ENCODE results near the gene MCRIP1. TPM values are rescaled to one million over a fixed set of nuclear protein-coding genes. Genes with fewer than 3 reads are reported as not detected.

MCRIP1 gene
- total and polyA plus RNA-seq, 4 donors, result 51.0 to 234 (median 181) TPM

GRCh38 chr17:81831957-81832607 lies 1.0 kb downstream of the MCRIP1 start:
- Histone ChIP-seq H3K9me3 (ENCODE audit: control insufficient read depth, insufficient read depth, low read length) (no peaks in the 10 kb centered on the region), H3K4me1 (ENCODE audit: control insufficient read depth, insufficient read depth, low read length) (peaks cover 36% of the 10 kb centered on the region), H3K4me3 (ENCODE audit: low read depth, low read length) (peak overlapping the region; percentile 74), H3K27me3 (ENCODE audit: control insufficient read depth, insufficient read depth, low read length) (no peaks in the 10 kb centered on the region), H3K36me3 (ENCODE audit: control insufficient read depth, insufficient read depth, low read length) (peaks cover 36% of the 10 kb centered on the region), H3K27ac (ENCODE audit: low read depth, low read length) (peak overlapping the region; percentile 77)
- 26% methylated on average over 18 of the region's 18 CpGs for WGBS (ENCODE audit: insufficient coverage)
- DNase-seq (ENCODE audit: low read depth in 4 of 6, low spot score in 6 of 6), result peak in 1 of 6 donors; percentile 0

- Histone ChIP-seq H3K27ac (ENCODE audit: low read depth, low read length) (no peak overlapping the region), H3K4me3 (ENCODE audit: low read depth, low read length) (no peak overlapping the region), H3K9me3 (ENCODE audit: control insufficient read depth, insufficient read depth, low read length) (no peaks in the 10 kb centered on the region), H3K27me3 (ENCODE audit: control insufficient read depth, insufficient read depth, low read length) (no peaks in the 10 kb centered on the region), H3K36me3 (ENCODE audit: control insufficient read depth, insufficient read depth, low read length) (peaks cover 36% of the 10 kb centered on the region), H3K4me1 (ENCODE audit: control insufficient read depth, insufficient read depth, low read length) (peaks cover 36% of the 10 kb centered on the region)
- 96% methylated on average over 6 of the region's 7 CpGs for WGBS (ENCODE audit: insufficient coverage)
- no peak for DNase-seq (ENCODE audit: low read depth in 4 of 6, low spot score in 6 of 6)
Observed at GRCh38 chr17:81831563-81831956, 1.5 kb downstream of the MCRIP1 start.

- WGBS (ENCODE audit: insufficient coverage), result 93% methylated on average over 6 of the region's 6 CpGs
- H3K4me3 ChIP-seq (ENCODE audit: low read depth, low read length), result no peak overlapping the region
- peaks cover 50% of the 10 kb centered on the region for H3K36me3 ChIP-seq (ENCODE audit: control insufficient read depth, insufficient read depth, low read length)
- H3K9me3 ChIP-seq (ENCODE audit: control insufficient read depth, insufficient read depth, low read length), result no peaks in the 10 kb centered on the region
- DNase-seq (ENCODE audit: low read depth in 4 of 6, low spot score in 6 of 6), result no peak
- no peaks in the 10 kb centered on the region for H3K27me3 ChIP-seq (ENCODE audit: control insufficient read depth, insufficient read depth, low read length)
- H3K27ac ChIP-seq (ENCODE audit: low read depth, low read length), result no peak overlapping the region
- H3K4me1 ChIP-seq (ENCODE audit: control insufficient read depth, insufficient read depth, low read length), result peaks cover 36% of the 10 kb centered on the region
Observed at GRCh38 chr17:81829858-81830257, 3.2 kb downstream of the MCRIP1 start.

- DNase-seq (ENCODE audit: low read depth in 4 of 6, low spot score in 6 of 6), result no peak
- peaks cover 26% of the 10 kb centered on the region for H3K4me1 ChIP-seq (ENCODE audit: control insufficient read depth, insufficient read depth, low read length)
- H3K9me3 ChIP-seq (ENCODE audit: control insufficient read depth, insufficient read depth, low read length), result no peaks in the 10 kb centered on the region
- no peak overlapping the region for H3K4me3 ChIP-seq (ENCODE audit: low read depth, low read length)
- H3K27me3 ChIP-seq (ENCODE audit: control insufficient read depth, insufficient read depth, low read length), result no peaks in the 10 kb centered on the region
- H3K27ac ChIP-seq (ENCODE audit: low read depth, low read length), result no peak overlapping the region
- 79% methylated on average over 7 of the region's 7 CpGs for WGBS (ENCODE audit: insufficient coverage)
- H3K36me3 ChIP-seq (ENCODE audit: control insufficient read depth, insufficient read depth, low read length), result peaks cover 55% of the 10 kb centered on the region
Observed at GRCh38 chr17:81828656-81829055, 4.4 kb downstream of the MCRIP1 start.

DNA sequence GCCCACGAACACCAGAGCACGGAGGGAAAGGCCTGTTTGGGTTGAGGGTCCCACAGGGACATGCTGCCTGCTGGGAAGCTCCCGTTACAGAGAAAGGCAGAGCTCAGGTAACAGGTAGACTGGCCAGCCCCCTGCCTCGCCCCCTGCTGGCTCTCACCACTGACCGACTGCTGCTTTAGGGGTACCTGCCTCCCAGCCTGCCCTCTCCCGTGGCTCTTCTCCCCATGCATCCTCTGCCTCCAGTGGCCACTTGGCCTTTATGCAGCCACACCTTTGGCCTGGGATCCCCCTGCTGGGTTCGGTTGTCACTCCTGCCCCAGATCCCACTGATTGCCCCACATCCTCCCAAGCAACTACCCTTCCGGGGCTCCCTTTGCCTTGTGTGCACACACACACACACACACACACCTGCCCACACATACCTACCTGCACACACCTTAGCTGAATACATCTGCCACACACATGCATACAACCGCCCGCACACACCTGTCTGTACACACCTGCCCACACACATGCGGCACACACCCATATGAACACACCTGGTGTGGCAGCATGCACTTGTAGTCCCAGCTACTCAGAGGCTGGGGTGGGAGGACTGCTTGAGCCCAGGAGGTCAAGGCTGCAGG lies 7.1 kb downstream of the MCRIP1 start:
- no peak overlapping the region for H3K27ac ChIP-seq (ENCODE audit: low read depth, low read length)
- H3K4me3 ChIP-seq (ENCODE audit: low read depth, low read length), result no peak overlapping the region
- H3K9me3 ChIP-seq (ENCODE audit: control insufficient read depth, insufficient read depth, low read length), result no peaks in the 10 kb centered on the region
- DNase-seq (ENCODE audit: low read depth in 4 of 6, low spot score in 6 of 6), result no peak
- 73% methylated on average over 10 of the region's 11 CpGs for WGBS (ENCODE audit: insufficient coverage)
- H3K36me3 ChIP-seq (ENCODE audit: control insufficient read depth, insufficient read depth, low read length), result peaks cover 78% of the 10 kb centered on the region
- no peaks in the 10 kb centered on the region for H3K27me3 ChIP-seq (ENCODE audit: control insufficient read depth, insufficient read depth, low read length)
- H3K4me1 ChIP-seq (ENCODE audit: control insufficient read depth, insufficient read depth, low read length), result peaks cover 14% of the 10 kb centered on the region

GRCh38 chr17:81824595-81824994 lies 8.5 kb downstream of the MCRIP1 start:
- H3K36me3 ChIP-seq (ENCODE audit: control insufficient read depth, insufficient read depth, low read length), result peaks cover 71% of the 10 kb centered on the region
- peaks cover 14% of the 10 kb centered on the region for H3K4me1 ChIP-seq (ENCODE audit: control insufficient read depth, insufficient read depth, low read length)
- WGBS (ENCODE audit: insufficient coverage), result 88% methylated on average over 11 of the region's 11 CpGs

DNA sequence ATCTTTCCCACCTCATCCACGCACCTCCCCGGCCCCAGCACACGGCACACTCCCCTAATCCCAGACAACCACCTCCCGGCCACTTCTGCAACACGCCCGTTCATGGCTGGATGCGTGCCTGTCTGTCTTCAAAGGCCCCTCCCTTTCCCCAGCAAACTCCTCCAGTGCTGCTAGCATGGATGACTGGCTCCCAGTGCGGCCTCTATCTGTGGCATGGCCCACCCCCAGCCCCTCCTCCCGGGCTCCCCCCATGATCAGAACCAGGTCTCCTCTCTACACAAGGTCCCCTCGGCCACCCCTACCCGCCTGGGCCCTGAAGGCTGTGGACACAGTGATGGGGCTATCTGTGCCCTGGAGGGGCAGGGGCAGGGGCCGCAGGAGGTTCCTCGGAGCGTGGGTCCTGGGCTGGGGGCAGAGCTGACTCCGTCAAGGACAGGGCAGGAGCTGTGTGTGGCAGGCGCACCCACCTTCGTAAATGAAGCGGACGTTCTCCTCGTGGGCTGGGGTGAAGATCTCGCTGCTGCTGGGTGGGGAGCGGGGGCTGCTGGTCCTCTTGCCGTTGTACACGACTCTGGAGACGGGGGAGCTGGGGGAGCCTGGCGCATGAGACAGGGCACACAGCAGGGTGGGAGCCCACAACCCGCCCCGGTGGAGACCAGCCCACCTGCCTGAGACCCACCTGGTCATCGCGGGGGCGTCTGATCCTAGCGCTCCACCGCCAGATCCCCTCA lies 9.1 kb downstream of the MCRIP1 start:
- WGBS (ENCODE audit: insufficient coverage), result 89% methylated on average over 30 of the region's 33 CpGs
- H3K27me3 ChIP-seq (ENCODE audit: control insufficient read depth, insufficient read depth, low read length), result no peaks in the 10 kb centered on the region
- H3K27ac ChIP-seq (ENCODE audit: low read depth, low read length), result no peak overlapping the region
- peaks cover 14% of the 10 kb centered on the region for H3K4me1 ChIP-seq (ENCODE audit: control insufficient read depth, insufficient read depth, low read length)
- no peaks in the 10 kb centered on the region for H3K9me3 ChIP-seq (ENCODE audit: control insufficient read depth, insufficient read depth, low read length)
- no peak overlapping the region for H3K4me3 ChIP-seq (ENCODE audit: low read depth, low read length)
- peaks cover 65% of the 10 kb centered on the region for H3K36me3 ChIP-seq (ENCODE audit: control insufficient read depth, insufficient read depth, low read length)
- no peak for DNase-seq (ENCODE audit: low read depth in 4 of 6, low spot score in 6 of 6)

More at GRCh38 chr17:81824595-81824994, 8.5 kb downstream of the MCRIP1 start:
- H3K4me3 ChIP-seq (ENCODE audit: low read depth, low read length), result no peak overlapping the region
- no peaks in the 10 kb centered on the region for H3K9me3 ChIP-seq (ENCODE audit: control insufficient read depth, insufficient read depth, low read length)
- no peak overlapping the region for H3K27ac ChIP-seq (ENCODE audit: low read depth, low read length)
- DNase-seq (ENCODE audit: low read depth in 4 of 6, low spot score in 6 of 6), result no peak
- H3K27me3 ChIP-seq (ENCODE audit: control insufficient read depth, insufficient read depth, low read length), result no peaks in the 10 kb centered on the region

DNA sequence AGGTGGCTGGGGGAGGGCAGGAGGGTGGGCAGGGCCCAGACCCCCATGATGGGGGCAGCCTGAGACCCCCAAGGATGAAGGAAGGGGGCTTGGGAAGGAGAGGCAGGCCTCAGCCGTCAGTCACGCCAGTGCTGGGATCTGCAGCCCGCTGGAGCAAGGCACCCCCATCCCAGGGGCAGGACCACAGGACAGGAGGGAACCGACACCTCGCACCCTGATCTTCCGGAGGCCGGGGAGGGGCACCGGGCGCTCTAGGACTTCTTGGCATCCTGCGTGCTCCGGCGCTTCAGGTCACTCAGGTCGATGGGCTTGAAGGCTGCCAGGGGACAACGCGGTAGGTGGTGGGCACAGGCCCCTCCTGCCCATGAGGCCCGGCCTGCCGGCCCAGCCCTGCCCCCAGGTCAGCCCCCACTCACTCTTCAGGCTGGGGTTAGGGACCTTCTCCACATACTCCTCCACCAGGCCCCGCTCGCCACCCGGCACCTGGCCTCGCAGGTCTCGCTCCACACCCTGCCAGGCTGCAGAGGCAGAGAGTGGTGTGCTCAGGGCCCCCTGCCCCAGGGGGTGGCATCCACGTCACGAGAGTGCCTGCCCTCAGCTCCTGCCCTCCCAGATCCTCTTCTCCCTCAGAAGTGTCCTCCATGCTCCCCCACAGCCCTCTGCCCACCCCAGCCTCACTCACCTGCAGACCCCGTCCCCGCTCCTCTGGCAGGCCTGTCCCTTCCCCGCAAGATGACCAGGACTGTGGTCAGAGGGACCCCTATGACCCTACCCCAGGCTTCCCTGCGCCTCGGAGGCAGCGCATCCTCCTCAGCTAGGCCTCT lies 9.9 kb downstream of the MCRIP1 start:
- Histone ChIP-seq H3K27me3 (ENCODE audit: control insufficient read depth, insufficient read depth, low read length) (no peaks in the 10 kb centered on the region), H3K36me3 (ENCODE audit: control insufficient read depth, insufficient read depth, low read length) (peaks cover 57% of the 10 kb centered on the region), H3K4me3 (ENCODE audit: low read depth, low read length) (no peak overlapping the region), H3K9me3 (ENCODE audit: control insufficient read depth, insufficient read depth, low read length) (no peaks in the 10 kb centered on the region), H3K4me1 (ENCODE audit: control insufficient read depth, insufficient read depth, low read length) (peaks cover 6% of the 10 kb centered on the region), H3K27ac (ENCODE audit: low read depth, low read length) (no peak overlapping the region)
- WGBS (ENCODE audit: insufficient coverage), result 93% methylated on average over 30 of the region's 30 CpGs
- no peak for DNase-seq (ENCODE audit: low read depth in 4 of 6, low spot score in 6 of 6)

DNA sequence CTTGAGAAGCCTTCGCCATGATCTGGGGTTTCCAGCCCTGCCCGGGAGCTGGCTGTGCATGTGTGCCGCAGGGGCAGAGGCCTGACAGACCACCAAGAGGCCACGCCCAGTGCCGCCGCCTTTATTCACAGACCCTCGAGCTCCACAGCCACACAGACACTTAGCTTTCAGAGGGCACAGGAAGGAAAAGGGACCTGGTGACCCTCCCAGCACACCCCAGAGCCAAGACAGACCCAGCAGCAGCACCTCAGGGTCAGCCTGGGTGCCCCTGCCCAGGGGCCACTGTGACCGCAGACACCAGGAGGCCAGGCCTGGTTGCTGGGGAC lies 10.8 kb downstream of the MCRIP1 start:
- H3K36me3 ChIP-seq (ENCODE audit: control insufficient read depth, insufficient read depth, low read length), result peaks cover 55% of the 10 kb centered on the region
- H3K27me3 ChIP-seq (ENCODE audit: control insufficient read depth, insufficient read depth, low read length), result no peaks in the 10 kb centered on the region
- WGBS (ENCODE audit: insufficient coverage), result 89% methylated on average over 8 of the region's 8 CpGs
- H3K27ac ChIP-seq (ENCODE audit: low read depth, low read length), result no peak overlapping the region
- H3K9me3 ChIP-seq (ENCODE audit: control insufficient read depth, insufficient read depth, low read length), result no peaks in the 10 kb centered on the region
- H3K4me1 ChIP-seq (ENCODE audit: control insufficient read depth, insufficient read depth, low read length), result peaks cover 5% of the 10 kb centered on the region
- no peak for DNase-seq (ENCODE audit: low read depth in 4 of 6, low spot score in 6 of 6)
- no peak overlapping the region for H3K4me3 ChIP-seq (ENCODE audit: low read depth, low read length)
